Type B pancreatic cell (in vitro differentiated cells): ENCODE results near the gene DMXL2. TPM values are rescaled to one million over a fixed set of nuclear protein-coding genes. Genes with fewer than 3 reads are reported as not detected.
A peak's percentile ranks its signal among the peaks of the same experiment; 100 is the strongest.

ENCODE experiments used
- DNase-seq: peaks from one replicate; pipeline ENCODE4 v3.0.0; 2021; ENCODE audit warnings: mixed read lengths; ENCODE audit not compliant: unreplicated experiment; ENCODE audit errors: extremely low spot score
- H3K27ac Mint-ChIP-seq: 2 replicates; pipeline ENCODE4 v1.8.0; 2021; ENCODE audit warnings: mild to moderate bottlenecking, mixed read lengths
- H3K27me3 Mint-ChIP-seq: 2 replicates; pipeline ENCODE4 v1.8.0; 2021; ENCODE audit warnings: mixed read lengths
- H3K36me3 Mint-ChIP-seq: 2 replicates; pipeline ENCODE4 v1.8.0; 2021; ENCODE audit warnings: mixed read lengths
- H3K4me1 Mint-ChIP-seq: one replicate; pipeline ENCODE4 v1.8.0; 2021; ENCODE audit warnings: mixed read lengths; ENCODE audit not compliant: unreplicated experiment
- H3K4me3 Mint-ChIP-seq: 2 replicates; pipeline ENCODE4 v1.8.0; 2021; ENCODE audit warnings: mild to moderate bottlenecking, mixed read lengths
- H3K9me3 Mint-ChIP-seq: 2 replicates; pipeline ENCODE4 v1.8.0; 2021; ENCODE audit warnings: mixed read lengths
- CTCF ChIP-seq: fragments of 200-600 bp; sonication (generic); conservative IDR thresholded peaks from 2 replicates; pipeline ENCODE4 v1.5.0; 2021; ENCODE audit warnings: antibody characterized with exemption, mild to moderate bottlenecking
- total RNA-seq: library from RNA; stranded (reverse); gene quantifications from 2 replicates; pipeline ENCODE4 v1.2.1, GENCODE V29; 2021; ENCODE audit warnings: low replicate concordance

The DMXL2 gene
- total RNA-seq, 1 donor from 2014 or later, result 34.3 TPM

DNA sequence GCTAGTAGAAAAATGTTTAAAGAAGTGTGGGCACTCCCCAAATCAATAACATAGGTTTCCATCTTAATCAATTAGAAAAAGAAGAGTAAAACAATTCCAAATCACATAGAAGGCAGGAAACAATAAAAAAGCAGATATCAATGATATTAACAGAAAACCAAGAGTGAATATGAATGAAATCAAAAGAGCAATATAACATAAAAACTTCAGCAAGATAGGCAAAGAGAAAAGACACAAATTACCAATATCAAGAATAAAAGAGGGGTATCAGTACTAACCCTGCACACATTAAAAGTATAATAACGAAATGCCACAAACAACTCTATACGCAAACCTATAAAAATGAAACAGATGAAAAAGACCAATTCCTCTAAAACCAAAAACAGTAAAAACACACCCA, 19.6 kb downstream of the DMXL2 start:
- no peak overlapping the region for H3K4me3 Mint-ChIP-seq

GRCh38 chr15:51602484-51602883, 20.1 kb downstream of the DMXL2 start:
- Mint-ChIP-seq H3K27ac (no peak overlapping the region), H3K36me3 (peaks cover 14% of the 10 kb centered on the region), H3K27me3 (no peaks in the 10 kb centered on the region), H3K4me3 (no peak overlapping the region), H3K9me3 (peaks cover 9% of the 10 kb centered on the region), H3K4me1 (no peaks in the 10 kb centered on the region)
- DNase-seq, result no peak
- TF ChIP-seq CTCF, result no peak

More for the DNA sequence above, 19.6 kb downstream of the DMXL2 start:
- DNase-seq, result no peak
- H3K36me3 Mint-ChIP-seq, result peaks cover 14% of the 10 kb centered on the region
- TF ChIP-seq CTCF, result no peak
- H3K27ac Mint-ChIP-seq, result peak overlapping the region; percentile 34
- H3K4me1 Mint-ChIP-seq, result no peaks in the 10 kb centered on the region
- no peaks in the 10 kb centered on the region for H3K27me3 Mint-ChIP-seq
- peaks cover 9% of the 10 kb centered on the region for H3K9me3 Mint-ChIP-seq

GRCh38 chr15:51601801-51602200, 20.8 kb downstream of the DMXL2 start:
- TF ChIP-seq CTCF, result no peak
- Mint-ChIP-seq H3K4me3 (no peak overlapping the region), H3K36me3 (peaks cover 14% of the 10 kb centered on the region), H3K27ac (no peak overlapping the region), H3K9me3 (peaks cover 9% of the 10 kb centered on the region), H3K4me1 (no peaks in the 10 kb centered on the region), H3K27me3 (no peaks in the 10 kb centered on the region)
- DNase-seq, result no peak

- no peak overlapping the region for H3K4me3 Mint-ChIP-seq
- no peaks in the 10 kb centered on the region for H3K27me3 Mint-ChIP-seq
- no peak overlapping the region for H3K27ac Mint-ChIP-seq
- peaks cover 9% of the 10 kb centered on the region for H3K9me3 Mint-ChIP-seq
- no peak for TF ChIP-seq CTCF
- DNase-seq, result no peak
- H3K4me1 Mint-ChIP-seq, result no peaks in the 10 kb centered on the region
- peaks cover 14% of the 10 kb centered on the region for H3K36me3 Mint-ChIP-seq
These were observed 22.5 kb downstream of the DMXL2 start for GRCh38 chr15:51600114-51600513.

DNA sequence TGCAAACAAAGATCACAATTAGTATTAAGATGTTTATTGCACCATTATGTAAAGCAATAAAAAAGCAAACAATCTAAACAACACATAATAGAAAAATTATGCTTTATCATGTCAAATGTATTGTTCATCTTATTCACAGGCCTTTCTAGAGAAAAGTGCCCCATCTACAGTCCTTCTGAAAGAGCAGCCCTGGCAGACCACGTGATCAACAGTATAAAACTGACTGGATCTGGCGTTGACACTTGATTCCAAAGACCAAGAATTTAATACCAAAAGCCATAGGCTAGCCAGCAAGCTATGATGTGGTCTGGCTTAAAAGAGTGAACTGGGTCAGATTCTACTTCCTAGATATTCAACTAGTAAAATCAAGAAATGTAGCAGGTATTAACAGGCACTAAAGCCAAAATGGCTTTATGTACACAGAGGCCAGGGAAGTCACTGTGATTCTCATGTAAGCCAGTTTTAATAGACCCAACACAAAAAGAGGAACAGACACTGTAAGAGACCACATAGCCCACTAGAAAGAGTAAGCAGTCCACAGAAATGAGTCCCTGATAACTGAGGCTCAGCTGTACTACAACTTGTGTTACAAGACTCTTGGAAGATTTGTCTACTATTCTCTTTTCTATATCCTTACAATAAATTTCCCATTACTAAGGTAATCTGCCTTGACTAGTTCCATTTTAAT, 32.5 kb downstream of the DMXL2 start:
- H3K4me1 Mint-ChIP-seq, result no peaks in the 10 kb centered on the region
- no peaks in the 10 kb centered on the region for H3K27me3 Mint-ChIP-seq
- no peak for DNase-seq
- H3K9me3 Mint-ChIP-seq, result peaks cover 13% of the 10 kb centered on the region
- no peak for TF ChIP-seq CTCF
- peaks cover 8% of the 10 kb centered on the region for H3K36me3 Mint-ChIP-seq
- no peak overlapping the region for H3K27ac Mint-ChIP-seq
- no peak overlapping the region for H3K4me3 Mint-ChIP-seq
